ENCODE data around the gene MACROD1. TPM values are rescaled to one million over a fixed set of nuclear protein-coding genes. Genes with fewer than 3 reads are reported as not detected.
A peak's percentile ranks its signal among the peaks of the same experiment; 100 is the strongest.

Gene MACROD1
- total and polyA plus RNA-seq, 2 of the 13 experiments (the other 11 are each of a cell fraction or from before 2014, with no cell fraction given), result 23.1 to 34.5 TPM

DNA sequence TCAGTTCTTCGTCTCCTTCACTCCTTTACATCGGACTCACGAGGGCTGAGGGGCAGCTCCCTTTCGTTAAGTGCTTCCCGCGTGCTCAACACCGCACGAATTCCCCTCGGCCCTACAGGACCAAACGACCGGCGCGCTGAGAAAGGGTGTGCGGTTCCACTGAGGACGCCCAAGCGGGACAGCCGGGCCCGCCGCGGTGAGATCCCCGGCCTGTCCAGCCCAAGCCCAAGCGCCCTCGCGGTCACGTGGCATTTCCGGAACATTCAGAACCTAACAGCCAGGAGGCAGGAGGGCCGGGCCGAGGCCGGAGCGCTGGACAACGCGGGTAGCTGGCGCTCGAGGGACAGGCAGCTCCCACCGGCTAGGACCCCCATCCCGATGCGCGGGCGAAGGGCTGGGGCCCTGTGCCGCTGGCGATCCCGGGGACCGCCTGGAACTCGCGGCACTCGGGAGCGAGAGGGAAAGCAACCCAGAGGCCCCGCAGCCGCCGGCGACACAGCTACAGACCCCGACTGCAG, 19.3 kb upstream of the MACROD1 start (continued):
- TF ChIP-seq, protein P1, sequence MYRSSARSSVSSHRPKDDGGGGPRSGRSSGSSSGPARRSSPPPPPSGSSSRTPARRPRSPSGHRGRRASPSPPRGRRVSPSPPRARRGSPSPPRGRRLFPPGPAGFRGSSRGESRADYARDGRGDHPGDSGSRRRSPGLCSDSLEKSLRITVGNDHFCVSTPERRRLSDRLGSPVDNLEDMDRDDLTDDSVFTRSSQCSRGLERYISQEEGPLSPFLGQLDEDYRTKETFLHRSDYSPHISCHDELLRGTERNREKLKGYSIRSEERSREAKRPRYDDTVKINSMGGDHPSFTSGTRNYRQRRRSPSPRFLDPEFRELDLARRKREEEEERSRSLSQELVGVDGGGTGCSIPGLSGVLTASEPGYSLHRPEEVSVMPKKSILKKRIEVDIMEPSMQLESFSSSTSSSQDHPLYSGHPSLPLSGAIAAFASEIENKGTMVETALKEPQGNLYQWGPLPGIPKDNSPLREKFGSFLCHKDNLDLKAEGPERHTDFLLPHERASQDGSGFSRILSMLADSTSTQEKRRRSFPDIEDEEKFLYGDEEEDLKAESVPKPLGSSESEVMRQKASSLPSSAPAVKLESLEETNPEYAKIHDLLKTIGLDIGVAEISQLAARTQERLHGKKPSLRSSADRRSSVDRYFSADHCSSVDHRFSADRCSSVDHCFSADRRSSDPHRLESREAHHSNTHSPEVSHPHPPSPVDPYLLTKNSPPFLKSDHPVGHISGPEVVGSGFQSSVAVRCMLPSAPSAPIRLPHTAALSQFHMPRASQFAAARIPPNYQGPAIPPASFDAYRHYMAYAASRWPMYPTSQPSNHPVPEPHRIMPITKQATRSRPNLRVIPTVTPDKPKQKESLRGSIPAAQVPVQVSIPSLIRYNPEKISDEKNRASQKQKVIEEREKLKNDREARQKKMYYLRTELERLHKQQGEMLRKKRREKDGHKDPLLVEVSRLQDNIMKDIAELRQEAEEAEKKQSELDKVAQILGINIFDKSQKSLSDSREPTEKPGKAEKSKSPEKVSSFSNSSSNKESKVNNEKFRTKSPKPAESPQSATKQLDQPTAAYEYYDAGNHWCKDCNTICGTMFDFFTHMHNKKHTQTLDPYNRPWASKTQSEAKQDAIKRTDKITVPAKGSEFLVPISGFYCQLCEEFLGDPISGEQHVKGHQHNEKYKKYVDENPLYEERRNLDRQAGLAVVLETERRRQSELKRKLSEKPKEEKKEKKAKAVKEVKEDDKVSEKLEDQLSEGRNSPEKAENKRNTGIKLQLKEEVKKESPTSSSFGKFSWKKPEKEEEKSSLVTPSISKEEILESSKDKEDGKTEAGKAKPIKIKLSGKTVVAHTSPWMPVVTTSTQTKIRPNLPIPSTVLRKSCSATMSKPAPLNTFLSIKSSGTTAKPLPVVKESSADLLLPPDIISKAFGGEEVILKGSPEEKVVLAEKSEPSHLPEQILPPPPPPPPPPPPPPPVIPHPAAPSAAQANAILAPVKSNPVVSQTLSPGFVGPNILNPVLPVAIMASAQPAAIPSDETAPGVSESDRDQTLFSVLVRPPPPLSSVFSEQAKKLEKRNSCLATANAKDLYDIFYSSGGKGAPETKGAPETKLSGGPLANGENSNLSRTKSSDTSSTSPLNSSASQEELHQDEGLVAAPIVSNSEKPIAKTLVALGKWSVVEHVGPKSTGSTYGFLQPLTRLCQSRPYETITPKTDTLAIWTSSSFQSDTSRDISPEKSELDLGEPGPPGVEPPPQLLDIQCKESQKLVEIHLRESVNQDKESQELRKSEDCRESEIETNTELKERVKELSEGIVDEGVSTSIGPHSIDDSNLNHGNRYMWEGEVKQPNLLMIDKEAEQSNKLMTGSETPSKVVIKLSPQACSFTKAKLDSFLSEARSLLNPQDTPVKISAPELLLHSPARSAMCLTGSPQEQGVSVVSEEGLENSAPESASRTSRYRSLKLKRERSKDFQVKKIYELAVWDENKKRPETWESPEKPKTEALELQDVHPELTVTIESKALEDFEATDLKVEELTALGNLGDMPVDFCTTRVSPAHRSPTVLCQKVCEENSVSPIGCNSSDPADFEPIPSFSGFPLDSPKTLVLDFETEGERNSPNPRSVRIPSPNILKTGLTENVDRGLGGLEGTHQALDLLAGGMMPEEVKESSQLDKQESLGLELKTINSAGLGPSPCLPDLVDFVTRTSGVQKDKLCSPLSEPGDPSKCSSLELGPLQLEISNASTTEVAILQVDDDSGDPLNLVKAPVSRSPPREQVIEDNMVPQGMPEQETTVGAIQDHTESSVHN (CRISPR knock-in tag; IDR thresholded peaks at IDR 0.05), result 0 out of 2 replicates have a peak, but pooled peaks have one; percentile 85
- peak; percentile 78; the same call in 1 of the 2 replicates for TF ChIP-seq ZBTB42 (CRISPR knock-in tag; IDR thresholded peaks at IDR 0.05)
- no peak for TF ChIP-seq HNF4G (IDR thresholded peaks at IDR 0.05; ENCODE audit: borderline replicate concordance, low read depth, low read length)
- TF ChIP-seq HNF4G (CRISPR knock-in tag; IDR thresholded peaks at IDR 0.05; ENCODE audit: borderline replicate concordance, low read depth), result peak; percentile 56; the same call in 1 of the 2 replicates
- peak; percentile 94 for TF ChIP-seq MEIS1 (CRISPR knock-in tag; IDR thresholded peaks at IDR 0.05; ENCODE audit: borderline replicate concordance)
- TF ChIP-seq, protein P2, sequence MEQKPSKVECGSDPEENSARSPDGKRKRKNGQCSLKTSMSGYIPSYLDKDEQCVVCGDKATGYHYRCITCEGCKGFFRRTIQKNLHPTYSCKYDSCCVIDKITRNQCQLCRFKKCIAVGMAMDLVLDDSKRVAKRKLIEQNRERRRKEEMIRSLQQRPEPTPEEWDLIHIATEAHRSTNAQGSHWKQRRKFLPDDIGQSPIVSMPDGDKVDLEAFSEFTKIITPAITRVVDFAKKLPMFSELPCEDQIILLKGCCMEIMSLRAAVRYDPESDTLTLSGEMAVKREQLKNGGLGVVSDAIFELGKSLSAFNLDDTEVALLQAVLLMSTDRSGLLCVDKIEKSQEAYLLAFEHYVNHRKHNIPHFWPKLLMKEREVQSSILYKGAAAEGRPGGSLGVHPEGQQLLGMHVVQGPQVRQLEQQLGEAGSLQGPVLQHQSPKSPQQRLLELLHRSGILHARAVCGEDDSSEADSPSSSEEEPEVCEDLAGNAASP (CRISPR knock-in tag; IDR thresholded peaks at IDR 0.05; ENCODE audit: borderline replicate concordance), result no peak; the same call in 1 of the 2 replicates
- TF ChIP-seq ZNF354B (CRISPR knock-in tag; IDR thresholded peaks at IDR 0.05), result peak; percentile 85
- TF ChIP-seq MTF1 (CRISPR knock-in tag; IDR thresholded peaks at IDR 0.05), result peak; percentile 86; the same call in 1 of the 2 replicates
- TF ChIP-seq ZNF83 (CRISPR knock-in tag; IDR thresholded peaks at IDR 0.05; ENCODE audit: borderline replicate concordance), result no peak; the same call in 1 of the 2 replicates
- TF ChIP-seq ESRRA (CRISPR knock-in tag; IDR thresholded peaks at IDR 0.05; ENCODE audit: low read depth), result peak; percentile 90
- no peak for TF ChIP-seq SP2 (CRISPR knock-in tag; IDR thresholded peaks at IDR 0.05)
- peak; percentile 91 for TF ChIP-seq GABPB1 (CRISPR knock-in tag; IDR thresholded peaks at IDR 0.05)
- TF ChIP-seq ZNF234 (CRISPR knock-in tag; conservative IDR thresholded peaks at IDR 0.05), result no peak
- no peak for TF ChIP-seq NCOR1 (IDR thresholded peaks at IDR 0.05; ENCODE audit: borderline replicate concordance, low read length)
- TF ChIP-seq, protein P3, sequence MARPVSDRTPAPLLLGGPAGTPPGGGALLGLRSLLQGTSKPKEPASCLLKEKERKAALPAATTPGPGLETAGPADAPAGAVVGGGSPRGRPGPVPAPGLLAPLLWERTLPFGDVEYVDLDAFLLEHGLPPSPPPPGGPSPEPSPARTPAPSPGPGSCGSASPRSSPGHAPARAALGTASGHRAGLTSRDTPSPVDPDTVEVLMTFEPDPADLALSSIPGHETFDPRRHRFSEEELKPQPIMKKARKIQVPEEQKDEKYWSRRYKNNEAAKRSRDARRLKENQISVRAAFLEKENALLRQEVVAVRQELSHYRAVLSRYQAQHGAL (CRISPR knock-in tag; IDR thresholded peaks at IDR 0.05; ENCODE audit: not compliant biosample characterization), result no peak

All from HepG2 (cell line).